ENCODE measurements around the gene MANF. TPM values are rescaled to one million over a fixed set of nuclear protein-coding genes. Genes with fewer than 3 reads are reported as not detected.

Gene MANF
- total and polyA plus RNA-seq, 9 donors: 18.4 to 105 (median 43.4) TPM

DNA sequence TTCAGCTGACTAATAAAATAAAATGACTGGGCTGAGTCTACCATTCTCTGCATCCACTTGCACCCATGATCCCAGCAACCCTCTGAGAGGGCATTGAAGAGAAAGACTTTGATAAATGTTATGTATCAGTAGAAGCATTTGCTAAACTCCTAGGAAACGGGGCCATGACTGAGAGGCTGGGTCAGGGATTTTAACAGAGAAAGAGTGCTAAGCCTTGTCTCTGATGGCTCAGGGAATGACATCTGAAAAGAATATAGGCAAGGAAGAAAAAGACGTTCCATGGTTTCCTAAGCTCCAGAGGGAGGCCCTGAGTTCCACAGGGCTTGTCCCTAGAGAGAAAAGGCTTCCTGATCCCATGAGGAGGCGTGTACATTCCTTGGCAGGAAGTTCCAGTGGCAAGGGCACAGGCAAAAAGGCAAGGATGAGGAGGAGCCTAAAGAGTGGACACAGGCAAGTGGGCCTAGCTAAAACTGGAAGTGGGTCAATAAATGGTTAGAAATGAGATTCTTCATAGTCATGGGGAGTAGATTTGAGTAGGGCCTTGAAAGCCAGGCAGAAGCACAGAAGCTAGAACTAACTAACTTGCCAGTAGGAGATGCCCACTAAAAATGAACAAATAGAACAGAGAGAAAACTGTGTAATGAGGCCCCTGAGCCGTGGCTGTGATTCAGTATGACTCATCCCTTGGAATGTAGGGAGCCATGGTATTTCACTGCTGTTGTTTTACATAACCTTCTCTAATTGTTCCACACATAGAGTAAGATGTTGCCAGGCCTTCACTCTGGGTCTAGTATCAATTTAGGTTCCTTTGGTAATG is 44.9 kb upstream of the MANF start:
- Histone ChIP-seq H3K36me3 (no peaks in the 10 kb centered on the region), H3K9me3 (no peaks in the 10 kb centered on the region), H3K27me3 (no peaks in the 10 kb centered on the region), H3K4me1 (ENCODE audit: insufficient read depth) (peaks cover 4% of the 10 kb centered on the region), H3K27ac (no peak overlapping the region), H3K4me3 (no peak overlapping the region)
- TF ChIP-seq POLR2A (IDR thresholded peaks at IDR 0.05) (no peak), EP300 (IDR thresholded peaks at IDR 0.05) (no peak)
- TF ChIP-seq, protein P1, sequence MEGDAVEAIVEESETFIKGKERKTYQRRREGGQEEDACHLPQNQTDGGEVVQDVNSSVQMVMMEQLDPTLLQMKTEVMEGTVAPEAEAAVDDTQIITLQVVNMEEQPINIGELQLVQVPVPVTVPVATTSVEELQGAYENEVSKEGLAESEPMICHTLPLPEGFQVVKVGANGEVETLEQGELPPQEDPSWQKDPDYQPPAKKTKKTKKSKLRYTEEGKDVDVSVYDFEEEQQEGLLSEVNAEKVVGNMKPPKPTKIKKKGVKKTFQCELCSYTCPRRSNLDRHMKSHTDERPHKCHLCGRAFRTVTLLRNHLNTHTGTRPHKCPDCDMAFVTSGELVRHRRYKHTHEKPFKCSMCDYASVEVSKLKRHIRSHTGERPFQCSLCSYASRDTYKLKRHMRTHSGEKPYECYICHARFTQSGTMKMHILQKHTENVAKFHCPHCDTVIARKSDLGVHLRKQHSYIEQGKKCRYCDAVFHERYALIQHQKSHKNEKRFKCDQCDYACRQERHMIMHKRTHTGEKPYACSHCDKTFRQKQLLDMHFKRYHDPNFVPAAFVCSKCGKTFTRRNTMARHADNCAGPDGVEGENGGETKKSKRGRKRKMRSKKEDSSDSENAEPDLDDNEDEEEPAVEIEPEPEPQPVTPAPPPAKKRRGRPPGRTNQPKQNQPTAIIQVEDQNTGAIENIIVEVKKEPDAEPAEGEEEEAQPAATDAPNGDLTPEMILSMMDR (IDR thresholded peaks at IDR 0.05): no peak
- peak in 3 of 5 donors; percentile 13 to 20 (median 20) for DNase-seq
- WGBS, 3 donors: 31 to 43% (median 35%) methylated on average over 4 of the region's 4 CpGs
- intact Hi-C loops (cut with DNase I): no loop called here

DNA sequence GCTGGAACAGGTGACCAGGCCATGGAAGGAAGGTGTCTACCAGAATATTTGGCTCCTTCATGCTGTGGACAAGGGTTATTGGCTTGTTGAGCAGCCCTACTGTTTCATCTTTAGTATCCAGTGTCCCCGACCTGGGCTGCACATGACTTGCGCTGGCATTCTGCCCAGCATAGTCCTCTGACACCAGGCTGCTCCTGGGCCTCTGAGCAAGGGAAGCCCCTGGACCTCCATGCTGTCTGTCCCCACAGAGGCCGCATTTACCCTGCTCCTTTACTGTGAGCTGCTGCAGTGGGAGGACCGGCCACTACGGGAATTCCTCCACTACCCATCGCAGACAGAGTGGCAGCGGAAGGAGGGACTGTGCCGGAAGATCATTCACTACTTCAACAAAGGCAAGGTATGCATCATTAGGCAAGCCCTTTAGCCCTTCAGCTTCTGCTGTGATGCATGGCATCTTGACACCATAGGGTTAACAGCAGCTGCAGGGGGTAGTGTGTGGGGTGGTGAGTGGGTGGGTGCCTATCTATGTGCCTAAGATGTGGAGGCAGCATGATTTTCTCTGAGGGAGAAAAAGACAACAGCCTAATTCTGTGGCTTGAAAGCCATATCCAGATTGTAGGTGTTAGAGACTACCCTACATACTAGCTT is 44.0 kb upstream of the MANF start:
- no peak for DNase-seq
- 84 to 85% (median 84%) methylated on average over 8 of the region's 8 CpGs for whole genome bisulfite sequencing, 3 donors
- TF ChIP-seq, protein P1 (IDR thresholded peaks at IDR 0.05): no peak
- TF ChIP-seq POLR2A (IDR thresholded peaks at IDR 0.05) (no peak), EP300 (IDR thresholded peaks at IDR 0.05) (no peak)
- no peaks in the 10 kb centered on the region for H3K27me3 ChIP-seq
- no peaks in the 10 kb centered on the region for H3K9me3 ChIP-seq
- H3K4me3 ChIP-seq: no peak overlapping the region
- intact Hi-C loops (cut with DNase I): no loop called here
- no peaks in the 10 kb centered on the region for H3K36me3 ChIP-seq
- H3K27ac ChIP-seq: no peak overlapping the region
- H3K4me1 ChIP-seq (ENCODE audit: insufficient read depth): peaks cover 4% of the 10 kb centered on the region

DNA sequence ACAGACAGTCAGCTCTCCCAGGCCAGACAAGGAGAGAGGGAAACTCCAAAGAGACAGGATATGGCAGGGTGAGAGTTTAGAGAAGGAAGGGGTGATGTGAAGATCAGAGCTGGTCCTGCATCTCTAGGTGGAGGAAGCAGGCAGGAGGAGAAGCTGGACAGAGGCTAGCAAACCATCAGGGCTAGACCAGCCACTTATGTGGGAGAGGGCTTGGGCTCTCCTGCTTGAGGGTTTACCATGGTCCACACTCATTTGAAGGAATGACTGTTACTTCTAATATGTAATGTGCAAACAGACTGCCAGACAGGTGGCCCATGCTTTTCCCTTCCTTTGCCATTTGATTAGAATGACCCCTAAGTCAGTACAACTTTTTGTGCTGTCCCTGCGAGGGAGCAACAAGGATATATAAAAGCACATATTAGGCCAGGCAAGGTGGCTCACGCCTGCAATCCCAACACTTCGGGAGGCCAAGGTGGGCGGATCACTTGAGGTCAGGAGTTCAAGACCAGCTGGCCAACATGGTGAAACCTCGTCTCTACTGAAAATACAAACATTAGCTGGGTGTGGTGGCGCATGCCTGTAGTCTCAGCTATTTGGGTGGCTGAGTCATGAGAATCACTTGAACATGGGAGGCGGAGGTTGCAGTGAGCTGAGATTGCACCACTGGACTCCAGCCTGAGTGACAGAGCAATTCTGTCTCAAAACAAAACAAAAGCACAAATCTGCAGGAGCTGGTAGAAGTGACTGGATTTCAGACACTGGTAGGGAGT is 41.0 kb upstream of the MANF start:
- Histone ChIP-seq H3K27me3 (no peaks in the 10 kb centered on the region), H3K27ac (no peak overlapping the region), H3K9me3 (no peaks in the 10 kb centered on the region), H3K4me1 (ENCODE audit: insufficient read depth) (peaks cover 4% of the 10 kb centered on the region), H3K4me3 (no peak overlapping the region), H3K36me3 (no peaks in the 10 kb centered on the region)
- WGBS, 3 donors: 58 to 70% (median 64%) methylated on average over 7 of the region's 7 CpGs
- DNase-seq: no peak
- TF ChIP-seq EP300 (IDR thresholded peaks at IDR 0.05): no peak
- intact Hi-C loops (cut with DNase I): no loop called here

DNA sequence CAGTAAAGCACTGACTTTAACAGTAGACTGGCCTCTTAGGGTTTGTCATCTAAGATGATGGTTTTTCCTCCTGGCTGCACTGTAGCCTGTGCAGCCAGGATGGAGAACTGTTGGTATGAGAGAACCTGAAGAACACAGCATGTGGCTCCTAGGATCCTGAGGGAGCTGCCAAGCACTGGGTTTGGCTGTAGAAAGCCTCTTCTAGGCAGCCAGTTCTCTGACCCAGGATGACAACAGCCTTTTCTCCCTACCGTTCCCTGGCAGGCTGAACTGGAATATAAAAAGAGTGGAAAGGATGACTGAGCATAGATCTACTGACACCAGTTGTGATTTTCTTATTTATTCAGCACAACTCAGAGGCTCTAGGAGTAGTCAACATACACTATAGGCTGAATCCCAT is 34.3 kb upstream of the MANF start:
- Histone ChIP-seq H3K4me3 (no peak overlapping the region), H3K4me1 (ENCODE audit: insufficient read depth) (no peaks in the 10 kb centered on the region), H3K36me3 (no peaks in the 10 kb centered on the region), H3K9me3 (no peaks in the 10 kb centered on the region), H3K27me3 (no peaks in the 10 kb centered on the region), H3K27ac (no peak overlapping the region)
- intact Hi-C loops (cut with DNase I): no loop called here
- TF ChIP-seq, protein P1 (IDR thresholded peaks at IDR 0.05): no peak
- no peak for TF ChIP-seq EP300 (IDR thresholded peaks at IDR 0.05)
- TF ChIP-seq POLR2A (IDR thresholded peaks at IDR 0.05): no peak
- 57 to 75% (median 74%) methylated on average over 1 of the region's 1 CpG for WGBS, 3 donors
- DNase-seq: no peak

Measured in ovary (tissue), 9 donors.